Activated CD8-positive, alpha-beta memory T cell treated with anti-CD3 and anti-CD28 coated beads for 36 hours (primary cell): ENCODE data around the gene ATP8B2. TPM values are rescaled to one million over a fixed set of nuclear protein-coding genes. Genes with fewer than 3 reads are reported as not detected.
"Not testable (repeated sequence)": the region's sequence is repeated elsewhere in the genome, so short reads cannot be mapped to it uniquely, and the experiment has no call there.

ENCODE experiments used
- CTCF ChIA-PET: fragments of 350-600 bp; sonication (Branson Sonifier 250); formaldehyde crosslinking; loops from one replicate; lab custom pipeline; 2021; ENCODE audit warnings: antibody characterized with exemption; lab: Charles Lee
- POLR2A ChIA-PET: fragments of 350-600 bp; sonication (Branson Sonifier 250); formaldehyde crosslinking; loops from one replicate; lab custom pipeline; 2021; ENCODE audit warnings: antibody characterized with exemption; lab: Charles Lee
- total RNA-seq, 2 experiments: library from RNA; stranded (reverse); gene quantifications; one replicate each; pipeline ENCODE4 v1.2.3, GENCODE V29; 2021

The ATP8B2 gene
- total RNA-seq, 2 experiments from 2014 or later: 73.1 to 74.9 TPM

DNA sequence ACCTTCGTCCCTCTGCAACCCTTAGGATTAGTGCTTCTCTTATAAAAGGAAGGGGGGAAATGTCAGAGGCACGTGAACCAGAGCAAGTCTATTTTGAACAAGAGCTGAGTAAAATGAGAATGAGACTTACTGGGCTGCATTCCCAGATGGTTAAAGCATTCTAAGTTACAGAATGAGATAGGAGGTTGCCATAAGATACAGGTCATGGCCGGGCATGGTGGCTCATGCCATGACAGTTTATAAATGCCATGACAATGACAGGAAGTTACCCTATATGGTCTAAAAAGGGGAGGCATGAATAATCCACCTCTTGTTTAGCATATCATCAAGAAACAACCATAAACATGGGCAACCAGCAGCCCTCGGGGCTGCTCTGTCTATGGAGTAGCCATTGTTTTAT, 6.9 kb upstream of the ATP8B2 start:
- CTCF ChIA-PET: interaction anchor here (0.8 to 1.2 kb wide), 2 partner anchors 17 to 29 kb away, joined by 3 read pairs; no protein-coding TSS in a partner anchor
- POLR2A ChIA-PET: no interaction called here

DNA sequence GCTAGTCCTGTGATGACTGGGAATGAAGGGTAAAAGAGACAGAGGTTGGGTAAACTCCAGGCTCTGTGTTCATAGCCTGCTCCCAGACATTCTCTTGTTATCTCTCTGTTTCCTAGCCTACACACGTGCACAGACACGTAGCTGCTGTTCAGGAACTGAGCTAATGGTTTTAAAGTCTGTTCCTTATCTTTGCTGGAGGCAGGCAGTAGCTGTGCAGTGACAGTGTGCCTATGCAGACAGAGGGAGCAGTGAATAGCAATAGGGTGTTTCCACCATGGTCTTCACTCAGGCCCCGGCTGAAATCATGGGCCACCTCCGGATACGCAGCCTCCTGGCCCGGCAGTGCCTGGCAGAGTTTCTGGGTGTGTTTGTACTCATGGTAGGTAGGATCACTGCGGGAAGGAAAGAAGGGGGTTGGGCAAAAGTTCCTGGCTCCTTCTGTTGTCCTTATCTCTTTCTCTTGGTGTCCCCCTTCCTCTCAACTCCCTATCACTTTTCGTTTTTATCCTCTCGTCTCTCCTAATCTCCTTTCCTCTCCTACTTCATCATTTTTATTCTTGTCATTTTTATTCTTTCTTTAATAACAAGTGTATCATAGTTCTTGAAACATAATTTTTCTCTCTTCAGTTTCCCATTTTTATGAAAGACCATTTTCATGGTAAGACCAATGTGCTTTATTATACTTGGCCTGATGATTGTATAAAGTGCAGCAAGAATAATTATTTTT, 4.3 kb upstream of the ATP8B2 start, which contains the start of gene AQP10:
TSS of gene AQP10 (plus strand) at position 212 of the 727 bp plus-strand sequence. CDS start at position 275, 63 bp downstream.
- POLR2A ChIA-PET: no interaction called here
- CTCF ChIA-PET: no interaction called here

DNA sequence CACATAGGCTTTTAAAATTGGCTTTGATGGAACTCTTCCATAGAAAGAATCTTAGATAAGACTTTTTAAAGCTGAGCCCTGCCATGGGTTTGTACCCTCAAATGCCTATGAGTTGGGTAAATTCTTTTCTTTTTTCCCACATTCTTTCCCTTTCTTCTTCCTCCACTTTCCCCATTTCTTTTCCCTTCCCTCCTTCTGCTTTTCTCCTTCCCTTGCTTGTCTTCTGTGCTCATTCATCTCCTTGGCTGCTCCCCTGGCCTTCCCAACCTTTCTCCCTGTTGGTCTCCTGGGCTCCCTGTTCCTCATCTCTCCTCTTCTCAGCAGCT, 3.8 kb upstream of the ATP8B2 start:
- POLR2A ChIA-PET, CTCF ChIA-PET: not testable (repeated sequence)

DNA sequence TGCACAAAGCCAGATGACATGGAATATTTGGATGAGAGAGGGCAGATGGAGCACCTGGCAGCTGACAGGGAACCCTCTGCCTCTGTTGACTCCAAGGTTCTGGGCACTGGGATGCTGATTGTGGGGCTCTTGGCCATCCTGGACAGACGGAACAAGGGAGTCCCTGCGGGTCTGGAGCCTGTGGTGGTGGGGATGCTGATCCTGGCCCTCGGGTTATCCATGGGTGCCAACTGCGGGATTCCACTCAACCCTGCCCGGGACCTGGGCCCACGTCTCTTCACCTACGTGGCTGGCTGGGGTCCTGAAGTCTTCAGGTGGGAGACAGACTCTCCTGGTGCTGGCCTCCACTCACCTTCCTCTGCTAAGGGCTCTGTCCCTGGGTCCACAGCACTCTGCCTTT, 1.8 kb upstream of the ATP8B2 start:
- POLR2A ChIA-PET: interaction anchor here (2.5 kb wide), 1 partner anchor 18 kb away, joined by 14 read pairs; no protein-coding TSS in a partner anchor
- CTCF ChIA-PET: interaction anchor here (0.5 to 6.5 kb wide), 7 partner anchors 11 to 66 kb away, joined by 3 to 80 read pairs (median 6); no protein-coding TSS in a partner anchor

DNA sequence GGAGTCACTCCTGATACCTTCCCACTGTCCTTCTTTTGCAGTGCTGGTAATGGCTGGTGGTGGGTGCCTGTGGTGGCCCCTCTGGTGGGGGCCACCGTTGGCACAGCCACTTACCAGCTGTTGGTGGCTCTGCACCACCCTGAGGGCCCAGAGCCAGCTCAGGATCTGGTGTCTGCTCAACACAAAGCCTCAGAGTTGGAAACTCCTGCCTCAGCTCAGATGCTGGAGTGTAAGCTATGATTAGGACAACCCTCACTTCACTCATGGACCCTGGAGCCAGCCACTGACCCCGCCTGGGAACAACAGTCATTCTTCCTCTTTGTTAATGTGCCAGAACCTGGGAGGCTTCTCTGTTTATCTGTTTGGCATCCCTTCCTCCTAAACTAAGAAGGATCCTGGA, 1.1 kb upstream of the ATP8B2 start:
- ChIA-PET CTCF (interaction anchor here (0.6 to 6.5 kb wide), 11 partner anchors 11 to 128 kb away, joined by 3 to 80 read pairs (median 4); no protein-coding TSS in a partner anchor), POLR2A (interaction anchor here (0.6 to 2.5 kb wide), 4 partner anchors 10 to 51 kb away, joined by 3 to 14 read pairs (median 5); no protein-coding TSS in a partner anchor)

DNA sequence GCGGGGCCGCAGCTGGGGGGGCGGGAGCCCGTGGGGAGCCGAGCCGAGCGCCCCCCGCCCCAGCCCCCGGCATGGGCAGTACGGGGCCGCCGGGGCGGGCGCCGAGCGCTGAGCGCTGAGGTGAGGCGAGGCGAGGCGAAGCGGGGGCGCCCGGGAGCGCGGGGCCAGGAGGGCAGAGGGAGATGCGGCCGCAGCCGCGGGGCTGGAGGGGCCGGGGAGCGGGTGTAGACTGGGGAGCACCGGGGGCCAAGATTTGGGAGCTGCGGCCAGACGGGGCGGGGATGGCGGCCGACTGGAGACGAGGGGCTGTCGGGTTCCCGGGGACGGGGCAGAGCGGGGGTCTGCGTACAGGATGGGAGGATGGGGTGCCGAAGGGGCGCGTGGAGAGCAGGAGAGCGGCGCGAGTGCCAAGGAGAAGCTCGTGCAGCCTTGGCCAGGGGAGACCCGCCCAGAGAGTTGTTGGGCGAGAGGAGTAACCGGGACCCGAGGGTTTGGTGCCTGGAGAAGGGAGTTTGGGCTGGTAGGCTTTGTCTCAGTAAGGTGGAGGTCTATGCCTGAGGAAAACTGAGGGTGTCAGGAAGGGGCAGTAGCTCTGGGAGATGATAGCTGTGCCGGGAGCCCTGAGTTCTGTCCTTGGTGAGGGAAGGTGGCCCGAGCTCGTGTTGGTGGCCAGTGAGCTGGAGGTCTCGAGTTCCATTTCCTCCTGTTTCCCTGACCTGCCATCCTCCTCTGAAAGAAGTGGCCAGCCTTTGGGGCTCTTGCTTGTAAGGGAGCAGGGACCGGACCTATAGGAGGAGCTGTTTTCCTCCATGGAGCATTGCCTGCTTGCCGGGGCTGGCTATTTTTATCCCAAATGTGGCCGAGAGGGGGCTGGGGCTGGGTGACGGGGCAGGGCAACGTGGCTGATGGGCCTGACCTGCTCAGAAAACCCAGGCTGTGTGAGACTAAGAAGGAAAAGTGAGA, 539 bp downstream of the ATP8B2 start:
- POLR2A ChIA-PET: interaction anchor here (0.7 to 2.5 kb wide), 6 partner anchors 9 to 112 kb away, joined by 3 to 14 read pairs (median 6); no protein-coding TSS in a partner anchor
- CTCF ChIA-PET: interaction anchor here (0.6 to 6.5 kb wide), 10 partner anchors 9 to 336 kb away, joined by 3 to 80 read pairs (median 4); partner anchors contain the start of gene RPS27

DNA sequence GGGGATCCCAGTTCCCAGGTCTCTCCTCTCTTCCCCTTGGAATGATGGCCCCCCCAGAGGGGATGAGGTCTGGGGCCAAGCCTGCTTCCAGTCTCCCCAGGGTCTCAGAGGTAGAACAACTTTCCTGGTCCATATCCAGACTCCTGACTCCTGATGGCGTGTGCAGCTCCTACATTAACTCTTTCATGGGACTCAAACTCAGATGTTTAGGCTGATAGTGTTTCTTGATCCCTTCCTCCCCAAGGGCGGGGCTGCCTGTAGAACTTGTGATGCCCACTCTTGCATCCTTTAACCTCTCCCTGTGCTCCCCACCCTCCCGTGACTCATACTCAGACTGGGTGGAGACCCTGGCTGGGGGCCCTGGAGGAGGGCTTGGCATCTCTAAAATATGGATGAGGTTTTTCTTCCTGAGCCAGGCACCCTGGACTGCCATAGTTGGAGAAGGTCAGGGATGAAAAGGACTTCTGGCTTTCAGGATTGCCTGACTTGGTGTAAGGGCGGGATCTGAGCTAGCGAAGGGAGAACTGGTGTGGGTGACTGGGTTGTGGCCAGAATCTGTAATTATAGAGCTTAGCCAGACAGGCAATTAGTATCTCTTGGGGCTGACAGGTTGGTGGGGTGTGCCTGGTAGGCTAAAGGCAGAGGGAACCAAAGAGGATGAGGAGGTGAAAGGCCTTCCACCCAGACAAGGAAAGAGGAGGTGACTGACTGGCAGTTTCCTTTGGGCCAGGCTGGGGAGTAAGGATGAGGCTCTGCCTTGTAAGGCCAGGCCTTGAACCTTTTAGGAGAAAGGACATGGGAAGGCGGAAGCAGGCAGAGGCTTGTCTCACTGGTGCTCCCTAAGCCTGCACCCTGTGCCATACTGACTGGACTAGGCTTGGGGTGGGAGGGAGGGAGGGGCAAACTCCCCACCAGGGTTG, 1.5 kb downstream of the ATP8B2 start:
- ChIA-PET POLR2A (interaction anchor here (0.7 to 1.8 kb wide), 5 partner anchors 8 to 61 kb away, joined by 3 to 10 read pairs (median 4); no protein-coding TSS in a partner anchor), CTCF (interaction anchor here (0.6 to 6.5 kb wide), 7 partner anchors 8 to 143 kb away, joined by 3 to 80 read pairs (median 4); no protein-coding TSS in a partner anchor)

DNA sequence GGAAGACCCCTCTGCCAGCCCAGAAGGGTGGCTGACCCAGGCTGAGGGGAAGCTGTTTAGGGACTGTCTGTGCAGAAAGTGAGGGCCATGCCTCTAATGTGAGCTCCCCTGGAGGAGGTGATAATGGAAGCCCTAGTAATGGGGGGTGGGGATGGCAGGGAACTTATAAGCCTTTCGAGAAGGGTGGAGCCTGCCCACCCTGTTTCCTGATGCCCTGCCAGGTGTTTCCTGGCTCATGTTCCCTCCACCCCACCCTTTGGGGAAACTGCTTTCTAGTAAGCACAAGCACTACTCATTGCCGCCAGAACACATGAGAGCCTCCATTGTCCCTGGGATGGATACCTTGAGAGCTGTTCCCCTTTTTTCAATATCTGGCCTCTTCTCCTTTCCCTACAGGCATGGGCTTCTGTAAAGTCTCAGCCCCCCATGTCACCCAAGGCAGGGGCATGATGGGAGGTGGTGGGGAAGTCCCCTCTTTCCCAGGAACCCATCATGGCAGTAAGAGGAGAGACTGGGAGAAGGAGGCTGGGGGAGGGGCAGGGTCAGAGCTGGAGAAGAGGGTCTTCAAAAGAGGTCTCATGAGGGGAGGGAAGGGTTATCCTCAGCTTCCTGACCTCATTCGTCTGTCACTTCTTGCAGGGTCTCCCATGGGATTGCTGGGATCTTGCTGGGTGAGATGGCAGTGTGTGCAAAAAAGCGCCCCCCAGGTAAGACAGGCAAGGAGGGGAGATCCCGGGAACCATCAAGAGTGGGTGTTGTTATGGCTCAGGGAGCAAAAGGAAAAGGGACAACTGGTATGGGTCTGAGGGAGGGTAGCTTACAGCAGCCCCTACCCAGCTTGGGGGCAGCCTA, 2.4 kb downstream of the ATP8B2 start:
- CTCF ChIA-PET: interaction anchor here (0.6 to 6.5 kb wide), 7 partner anchors 7 to 51 kb away, joined by 3 to 80 read pairs (median 4); no protein-coding TSS in a partner anchor

DNA sequence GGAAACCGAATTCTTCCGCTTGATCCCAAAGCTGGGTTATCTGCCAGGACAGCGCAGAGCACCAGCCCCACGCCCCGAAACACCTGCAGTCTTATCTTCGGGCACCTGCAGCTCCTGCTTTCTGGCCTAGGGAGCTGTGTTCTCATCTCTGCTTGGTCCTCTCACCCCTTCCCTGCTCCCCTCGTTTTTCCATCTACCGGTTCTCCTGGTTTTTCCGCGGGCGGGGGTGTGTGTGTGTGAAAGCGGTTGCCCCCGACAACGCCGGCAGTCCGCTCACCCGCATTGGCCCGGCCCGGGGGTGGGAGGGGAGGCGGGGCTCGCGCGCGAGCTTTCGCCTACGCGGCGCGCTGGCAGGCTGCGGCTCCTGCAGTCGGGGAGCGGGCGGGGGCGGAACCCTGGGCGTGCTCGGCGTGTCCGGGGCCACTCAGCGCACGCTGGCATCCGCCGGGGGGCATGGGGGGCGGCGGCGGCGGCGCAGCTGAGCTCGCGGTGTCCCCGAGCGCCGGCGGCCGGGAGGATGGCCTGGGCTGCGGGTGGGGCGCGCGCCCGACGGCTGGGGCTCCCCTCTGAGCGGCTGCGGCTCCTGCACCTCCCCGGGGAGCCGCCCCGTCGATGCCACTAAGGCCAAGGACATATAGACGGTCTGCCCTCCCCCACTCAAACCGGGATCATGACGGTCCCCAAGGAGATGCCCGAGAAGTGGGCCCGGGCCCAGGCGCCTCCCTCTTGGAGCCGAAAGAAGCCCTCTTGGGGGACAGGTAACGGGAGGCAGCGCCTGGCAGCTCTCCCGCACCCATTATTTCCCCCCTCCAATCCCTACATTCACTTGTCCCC, 3.2 kb downstream of the ATP8B2 start:
- CTCF ChIA-PET: interaction anchor here (1.0 to 6.5 kb wide), 6 partner anchors 6 to 56 kb away, joined by 3 to 80 read pairs (median 9); partner anchors contain the start of gene HAX1
- POLR2A ChIA-PET: interaction anchor here (0.5 to 1.0 kb wide), 4 partner anchors 9 to 1523 kb away, joined by 3 to 7 read pairs (median 4); no protein-coding TSS in a partner anchor

More for the DNA sequence above, 2.4 kb downstream of the ATP8B2 start:
- POLR2A ChIA-PET: interaction anchor here (0.6 to 1.8 kb wide), 6 partner anchors 7 to 23 kb away, joined by 3 to 10 read pairs (median 4); no protein-coding TSS in a partner anchor

DNA sequence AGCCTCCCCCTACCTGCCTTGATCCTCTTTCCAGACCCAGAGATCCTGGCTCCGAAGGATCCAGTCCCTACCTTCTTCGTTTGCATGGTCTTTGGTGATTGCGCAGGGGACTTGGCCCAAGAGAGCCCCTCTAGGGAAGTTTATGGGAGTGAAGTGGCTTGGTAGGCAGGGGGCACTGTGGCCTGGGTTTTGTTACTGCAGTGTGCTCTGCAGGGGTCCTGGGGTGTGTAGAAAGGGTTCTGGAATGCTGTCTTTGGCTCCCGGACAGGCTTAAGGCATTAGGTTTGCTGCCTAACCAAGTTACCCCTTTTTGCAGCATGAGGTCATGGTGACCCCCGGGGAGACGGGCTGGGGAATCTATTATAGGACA, 3.8 kb downstream of the ATP8B2 start:
- CTCF ChIA-PET: interaction anchor here (1.0 to 2.7 kb wide), 6 partner anchors 10 to 150 kb away, joined by 3 to 14 read pairs (median 4); partner anchors contain the start of gene HAX1
- POLR2A ChIA-PET: interaction anchor here (0.5 to 1.0 kb wide), 3 partner anchors 8 to 1522 kb away, joined by 3 to 7 read pairs (median 3); no protein-coding TSS in a partner anchor

DNA sequence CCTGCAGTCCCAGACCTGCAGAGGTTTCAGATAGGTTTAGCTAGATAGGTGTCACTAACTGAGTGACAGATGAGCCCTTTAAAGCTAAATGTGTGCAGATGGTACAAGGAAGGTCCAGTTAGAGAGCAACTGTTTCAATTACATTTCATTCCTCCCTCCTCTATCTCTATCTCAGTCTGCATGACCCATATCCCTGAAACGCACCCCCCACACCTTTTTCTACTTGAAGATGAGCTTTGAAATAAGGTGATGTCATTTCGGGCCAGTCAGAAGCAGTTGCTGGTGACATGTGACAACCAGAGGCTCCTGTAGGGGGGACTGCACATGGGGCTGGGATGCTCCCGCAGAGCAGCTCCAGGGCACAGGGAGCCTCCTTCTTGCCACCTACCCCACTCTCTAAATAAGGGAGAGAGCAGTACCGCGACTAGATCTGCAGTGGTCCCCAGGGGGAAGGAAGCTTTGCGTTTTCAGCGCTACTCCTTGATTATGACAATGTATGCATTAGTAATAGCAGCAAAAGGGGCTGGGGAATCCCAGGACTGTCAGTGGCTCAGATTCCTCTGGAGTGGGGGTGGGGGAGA, 4.3 kb downstream of the ATP8B2 start:
- ChIA-PET POLR2A (interaction anchor here (0.5 to 1.0 kb wide), 3 partner anchors 8 to 1521 kb away, joined by 3 to 7 read pairs (median 3); no protein-coding TSS in a partner anchor), CTCF (interaction anchor here (1.0 to 2.7 kb wide), 5 partner anchors 10 to 150 kb away, joined by 3 to 14 read pairs (median 3); partner anchors contain the start of gene HAX1)

DNA sequence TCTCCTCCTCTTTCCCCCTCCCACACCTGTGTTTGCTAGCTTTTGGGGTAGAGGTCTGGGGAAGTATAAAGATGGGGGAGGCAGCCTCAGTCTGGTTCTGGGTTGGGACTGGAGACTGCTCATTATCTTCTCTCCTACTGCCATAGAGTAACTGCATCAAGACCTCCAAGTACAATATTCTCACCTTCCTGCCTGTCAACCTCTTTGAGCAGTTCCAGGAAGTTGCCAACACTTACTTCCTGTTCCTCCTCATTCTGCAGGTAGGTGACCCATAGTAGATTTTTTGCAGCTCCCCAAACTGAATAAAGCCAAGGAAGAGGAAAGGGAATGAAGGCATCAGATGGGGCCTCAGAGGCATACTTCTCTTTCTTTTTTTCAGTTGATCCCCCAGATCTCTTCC, 5.3 kb downstream of the ATP8B2 start:
- ChIA-PET POLR2A (interaction anchor here (0.6 kb wide), 1 partner anchor 115 kb away, joined by 4 read pairs; no protein-coding TSS in a partner anchor), CTCF (no interaction called here)

DNA sequence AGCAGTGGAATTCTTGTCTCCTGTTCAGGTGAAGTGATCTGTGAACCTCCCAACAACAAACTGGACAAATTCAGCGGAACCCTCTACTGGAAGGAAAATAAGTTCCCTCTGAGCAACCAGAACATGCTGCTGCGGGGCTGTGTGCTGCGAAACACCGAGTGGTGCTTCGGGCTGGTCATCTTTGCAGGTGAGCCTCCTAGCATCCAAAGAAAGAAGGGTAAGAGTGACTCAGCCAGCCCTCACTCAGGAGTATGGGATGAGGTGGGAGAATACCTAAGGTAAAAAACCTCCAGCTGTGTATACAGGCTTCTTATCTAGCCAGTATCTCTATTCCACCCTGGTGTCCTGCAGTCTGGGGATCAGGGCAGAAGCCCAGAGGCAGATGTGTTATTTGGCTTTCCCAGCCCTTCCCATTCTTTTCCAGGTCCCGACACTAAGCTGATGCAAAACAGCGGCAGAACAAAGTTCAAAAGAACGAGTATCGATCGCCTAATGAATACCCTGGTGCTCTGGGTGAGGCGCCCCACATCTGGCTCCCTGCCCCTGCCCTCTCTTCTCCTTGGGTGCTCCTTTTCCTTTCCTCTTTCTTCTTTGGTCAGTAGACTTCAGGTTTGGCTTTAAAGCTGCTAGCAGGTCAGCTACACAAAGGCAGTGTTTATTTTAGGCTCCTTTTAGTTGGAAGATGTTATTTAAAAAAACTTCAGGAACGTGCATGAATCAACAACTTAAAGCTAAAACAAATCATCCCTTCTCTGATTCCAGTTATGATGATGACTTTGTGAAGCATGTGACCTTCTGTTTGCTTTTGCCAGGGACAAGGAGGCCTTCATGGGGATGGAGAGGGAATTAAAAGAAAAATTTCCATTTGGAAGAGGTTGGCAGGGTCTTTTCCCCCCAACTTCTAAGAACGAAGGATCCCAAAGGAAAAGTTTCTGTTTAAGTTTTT, 9.0 kb downstream of the ATP8B2 start:
- CTCF ChIA-PET: interaction anchor here (0.5 to 7.1 kb wide), 20 partner anchors 9 to 225 kb away, joined by 3 to 80 read pairs (median 4); partner anchors contain the start of genes ATP8B2 and HAX1
- POLR2A ChIA-PET: interaction anchor here (1.5 to 1.6 kb wide), 2 partner anchors 8 to 10 kb away, joined by 6 to 10 read pairs; partner anchors contain the start of gene ATP8B2
